ENCODE measurements around the gene MN1.

The MN1 gene

DNA sequence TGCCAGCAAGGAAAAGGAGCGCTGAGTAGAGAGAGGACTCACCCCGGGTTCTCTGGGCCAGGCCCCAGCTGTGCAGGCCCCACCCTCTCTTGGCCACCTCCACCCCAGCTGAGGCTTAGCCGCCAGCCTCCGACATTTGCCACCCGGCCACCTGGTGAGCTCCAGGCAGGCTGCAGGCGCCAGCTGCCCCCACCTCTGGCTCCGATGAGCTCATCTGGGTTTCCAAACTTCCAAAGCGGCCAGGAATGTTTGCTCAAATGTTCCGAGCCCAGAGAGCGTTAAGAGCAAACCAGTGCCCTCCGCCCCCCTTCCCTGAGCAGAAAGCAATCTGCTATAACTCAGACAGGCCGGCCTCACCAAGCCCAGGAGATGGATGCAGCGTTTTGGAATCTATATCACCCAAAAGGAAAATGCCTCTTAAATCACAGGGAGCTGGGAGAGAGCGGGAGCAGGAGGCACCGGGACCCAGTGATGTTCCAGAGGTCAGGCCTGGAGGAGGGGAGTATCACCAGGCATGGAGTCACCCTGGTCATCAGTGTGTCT, 9.1 kb upstream of the MN1 start:
- Histone ChIP-seq H3K9ac (ENCODE audit: low read length) (no peak overlapping the region), H4K20me1 (ENCODE audit: low read depth, low read length) (no peaks in the 10 kb centered on the region), H3F3A (ENCODE audit: insufficient read depth) (no peaks in the 10 kb centered on the region), H3K4me2 (ENCODE audit: low read depth, low read length, poor library complexity, severe bottlenecking) (no peak overlapping the region), H2AFZ (ENCODE audit: low read depth, low read length, severe bottlenecking) (no peak overlapping the region), H3K27me3 (ENCODE audit: low read length) (no peaks in the 10 kb centered on the region), H3K27ac (ENCODE audit: low read depth, low read length) (no peak overlapping the region), H3K79me2 (ENCODE audit: insufficient read depth, low read length) (no peaks in the 10 kb centered on the region), H3K9me3 (ENCODE audit: insufficient read depth, low read length) (no peaks in the 10 kb centered on the region), H3K4me3 (ENCODE audit: insufficient read depth, low read length, poor library complexity, severe bottlenecking) (no peak overlapping the region), H3K9me2 (replicated peaks; ENCODE audit: insufficient read depth, low read length) (no peaks in the 10 kb centered on the region), H3K36me3 (ENCODE audit: low read length) (no peaks in the 10 kb centered on the region)
- no peak for TF ChIP-seq CTCF (IDR thresholded peaks at IDR 0.05; ENCODE audit: insufficient read depth, low read length, poor library complexity, severe bottlenecking)
- no peak for TF ChIP-seq EZH2phosphoT487 (conservative IDR thresholded peaks at IDR 0.05; ENCODE audit: low read length)

DNA sequence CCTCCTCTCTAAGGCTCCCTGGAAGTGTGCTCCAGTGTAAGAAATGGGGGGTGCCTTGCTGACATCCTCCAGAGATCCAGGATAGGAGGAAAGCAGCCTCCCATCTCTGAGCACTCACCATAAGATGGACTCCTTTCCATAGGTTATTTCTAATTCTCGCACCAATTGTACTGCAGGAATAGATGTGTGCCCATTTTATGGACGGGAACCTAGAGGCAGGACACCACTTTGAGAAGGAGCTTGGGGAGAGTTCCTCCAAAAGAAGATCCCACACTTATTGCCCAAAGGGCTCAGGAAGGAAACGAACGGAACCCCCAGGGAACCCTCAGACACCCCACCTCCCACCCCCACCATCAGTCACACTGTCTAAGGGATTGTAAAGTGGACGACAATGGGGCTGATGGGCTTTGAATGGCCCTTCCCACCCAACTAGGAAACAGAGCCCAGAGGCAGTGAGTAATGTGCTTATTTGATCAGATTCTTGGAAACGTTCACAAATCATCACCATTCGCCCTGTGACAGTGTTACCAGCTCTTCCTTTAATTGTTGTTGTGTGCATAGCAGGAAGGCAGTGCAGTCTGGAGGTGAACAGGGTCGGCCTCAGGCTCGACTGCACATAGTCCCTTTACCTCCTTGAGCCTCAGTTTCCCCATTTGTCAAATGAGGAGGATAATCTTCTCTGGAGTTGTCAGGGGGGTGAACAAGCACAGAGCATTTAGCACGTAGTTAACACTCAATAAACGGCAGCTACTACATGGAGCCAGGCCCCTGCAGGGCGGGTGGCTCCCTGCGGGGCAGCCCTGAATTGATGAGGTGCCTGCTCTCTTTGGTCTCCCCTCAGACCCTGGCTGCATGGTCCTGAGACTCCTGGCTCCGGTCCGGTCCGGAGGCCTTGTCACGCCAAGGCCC, 8.4 kb upstream of the MN1 start:
- Histone ChIP-seq H3K9me2 (replicated peaks; ENCODE audit: insufficient read depth, low read length) (no peaks in the 10 kb centered on the region), H3K27ac (ENCODE audit: low read depth, low read length) (no peak overlapping the region), H3K79me2 (ENCODE audit: insufficient read depth, low read length) (no peaks in the 10 kb centered on the region), H3K9me3 (ENCODE audit: insufficient read depth, low read length) (no peaks in the 10 kb centered on the region), H3F3A (ENCODE audit: insufficient read depth) (no peaks in the 10 kb centered on the region), H3K36me3 (ENCODE audit: low read length) (no peaks in the 10 kb centered on the region), H3K4me2 (ENCODE audit: low read depth, low read length, poor library complexity, severe bottlenecking) (no peak overlapping the region), H3K4me3 (ENCODE audit: insufficient read depth, low read length, poor library complexity, severe bottlenecking) (no peak overlapping the region), H3K9ac (ENCODE audit: low read length) (no peak overlapping the region), H2AFZ (ENCODE audit: low read depth, low read length, severe bottlenecking) (no peak overlapping the region), H4K20me1 (ENCODE audit: low read depth, low read length) (no peaks in the 10 kb centered on the region), H3K27me3 (ENCODE audit: low read length) (no peaks in the 10 kb centered on the region)
- no peak for TF ChIP-seq EZH2phosphoT487 (conservative IDR thresholded peaks at IDR 0.05; ENCODE audit: low read length)
- TF ChIP-seq CTCF (IDR thresholded peaks at IDR 0.05; ENCODE audit: insufficient read depth, low read length, poor library complexity, severe bottlenecking) = no peak

DNA sequence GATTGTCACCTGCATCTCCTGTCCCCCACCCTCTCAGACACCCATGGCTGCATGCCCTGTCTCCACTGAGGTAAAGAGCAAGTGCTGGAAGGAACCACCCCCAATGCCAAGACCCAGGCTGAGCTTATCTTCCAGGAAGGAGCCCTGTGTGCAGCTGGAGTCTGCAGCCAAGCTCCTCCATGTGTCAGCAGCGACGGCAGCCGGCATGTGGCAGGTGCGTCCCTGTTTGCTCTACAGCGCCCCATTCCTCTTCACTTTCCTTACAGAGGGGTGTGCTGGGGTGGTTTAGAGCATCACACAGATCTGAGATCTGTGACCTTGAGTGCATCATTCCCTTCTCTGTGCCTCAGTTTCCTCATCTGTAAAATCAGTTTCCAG, 7.7 kb upstream of the MN1 start:
- H3K9me2 ChIP-seq (replicated peaks; ENCODE audit: insufficient read depth, low read length) = no peaks in the 10 kb centered on the region
- no peaks in the 10 kb centered on the region for H3K9me3 ChIP-seq (ENCODE audit: insufficient read depth, low read length)
- no peaks in the 10 kb centered on the region for H4K20me1 ChIP-seq (ENCODE audit: low read depth, low read length)
- H3K27ac ChIP-seq (ENCODE audit: low read depth, low read length) = no peak overlapping the region
- H3K9ac ChIP-seq (ENCODE audit: low read length) = no peak overlapping the region
- H3K4me3 ChIP-seq (ENCODE audit: insufficient read depth, low read length, poor library complexity, severe bottlenecking) = no peak overlapping the region
- no peak overlapping the region for H3K4me2 ChIP-seq (ENCODE audit: low read depth, low read length, poor library complexity, severe bottlenecking)
- H3K79me2 ChIP-seq (ENCODE audit: insufficient read depth, low read length) = no peaks in the 10 kb centered on the region
- H2AFZ ChIP-seq (ENCODE audit: low read depth, low read length, severe bottlenecking) = no peak overlapping the region
- H3K27me3 ChIP-seq (ENCODE audit: low read length) = no peaks in the 10 kb centered on the region
- no peaks in the 10 kb centered on the region for H3K36me3 ChIP-seq (ENCODE audit: low read length)
- H3F3A ChIP-seq (ENCODE audit: insufficient read depth) = no peaks in the 10 kb centered on the region
- no peak for TF ChIP-seq EZH2phosphoT487 (conservative IDR thresholded peaks at IDR 0.05; ENCODE audit: low read length)
- TF ChIP-seq CTCF (IDR thresholded peaks at IDR 0.05; ENCODE audit: insufficient read depth, low read length, poor library complexity, severe bottlenecking) = no peak

Data from SU-DHL-6 (cell line).